GM10847 (cell line): Measurements from ENCODE around the gene C5orf22.

Source experiments
- POLR2A ChIP-seq: IDR thresholded peaks from 2 replicates; pipeline ENCODE4 v1.6.1; 2011; ENCODE audit not compliant: insufficient read length; ENCODE audit errors: extremely low read depth

Gene C5orf22

DNA sequence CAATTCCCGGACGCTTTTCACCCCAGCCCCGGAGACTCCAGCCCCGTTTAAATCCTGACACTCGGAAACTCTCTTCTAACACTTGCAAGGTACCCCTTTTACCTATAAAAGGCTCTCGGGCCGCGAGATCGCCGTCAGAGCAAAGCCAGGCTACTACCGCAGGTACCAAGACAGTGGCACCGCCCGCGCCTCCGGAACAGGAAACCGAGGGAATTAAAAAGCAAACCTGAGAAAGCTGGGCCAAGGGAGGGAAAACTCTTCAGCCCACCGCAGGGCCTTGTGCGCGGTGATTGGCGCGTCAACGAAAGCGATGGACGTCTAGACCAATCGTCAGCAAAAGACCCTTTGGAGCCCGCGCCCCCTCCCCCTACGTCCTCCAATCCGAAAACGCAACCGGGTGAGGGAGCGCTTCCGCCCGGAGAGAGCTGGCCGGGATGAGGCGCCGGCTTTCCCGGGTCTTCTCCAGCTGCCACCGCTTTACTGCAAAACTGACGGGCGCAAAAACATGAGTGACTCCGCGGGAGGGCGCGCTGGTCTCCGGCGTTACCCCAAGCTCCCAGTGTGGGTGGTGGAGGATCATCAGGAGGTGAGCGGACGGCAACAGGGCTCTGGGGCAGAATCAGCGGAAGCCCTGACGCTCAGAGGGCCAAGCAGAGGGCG lies at the start of gene C5orf22, which contains the start of gene DROSHA:
Gene C5orf22, plus strand, starts transcription at position 414 of the 660 bp plus-strand sequence. Its CDS starts 92 bp downstream, at position 506.
Gene DROSHA, minus strand, starts transcription at position 206 of the 660 bp plus-strand sequence. CDS start 3,034 bp downstream, outside the sequence.
- TF ChIP-seq POLR2A = peak; percentile 44

DNA sequence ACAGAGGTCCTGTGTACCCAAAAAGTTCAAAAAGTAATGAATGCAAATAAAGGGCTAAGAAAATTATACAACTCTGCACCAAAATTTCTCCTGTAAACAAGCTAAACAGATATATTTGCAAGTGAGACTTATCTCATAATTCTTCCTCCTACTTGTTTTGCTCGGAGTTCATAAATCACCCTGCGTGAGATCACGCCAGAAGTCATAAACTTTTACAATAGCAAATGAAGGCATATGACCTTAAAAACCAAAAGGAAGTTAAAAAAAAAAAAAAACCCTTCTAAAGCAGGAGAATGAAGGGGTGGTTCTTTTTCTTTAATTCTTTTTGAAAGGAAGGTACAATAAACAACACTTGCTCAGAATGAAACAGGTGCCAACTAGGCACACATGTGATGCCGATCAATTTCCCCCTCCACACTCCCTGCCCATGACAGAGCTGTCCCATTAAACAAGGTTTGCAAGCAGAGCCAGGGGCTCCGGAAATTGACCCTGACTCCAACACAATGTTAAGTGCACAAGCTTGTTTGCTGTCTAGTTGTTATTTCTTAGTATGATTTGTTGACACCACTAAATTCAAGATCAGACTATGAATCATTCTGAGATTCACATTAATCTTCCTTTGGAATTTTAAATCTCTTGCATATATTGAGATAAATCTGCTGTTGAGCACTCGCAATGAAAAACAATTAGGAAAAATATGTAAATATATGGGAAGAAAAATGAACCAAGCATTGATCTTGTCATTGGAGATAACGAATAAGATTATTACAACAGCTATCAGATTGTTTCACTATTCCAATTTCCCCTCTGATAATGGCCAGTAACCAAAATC lies 46.5 kb upstream of the C5orf22 start:
- TF ChIP-seq POLR2A = no peak

DNA sequence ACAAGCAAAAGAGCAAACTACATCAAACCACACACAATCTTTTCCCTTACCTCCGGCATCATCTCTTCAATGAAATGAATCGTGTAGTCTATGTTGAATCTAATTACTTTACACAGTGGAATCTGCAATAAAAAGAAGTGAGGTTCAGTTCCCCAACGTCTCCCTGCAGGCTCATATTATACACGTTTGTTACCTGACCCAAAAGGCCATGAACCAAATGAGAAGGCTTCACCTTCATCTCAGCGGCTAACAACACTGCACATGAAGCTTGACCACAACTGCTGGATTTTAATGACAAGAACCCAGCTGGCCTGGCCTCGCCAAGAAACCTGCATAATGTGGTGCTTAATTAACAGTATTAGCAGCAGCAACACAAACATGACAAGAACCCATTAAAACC lies 45.7 kb upstream of the C5orf22 start:
- no peak for TF ChIP-seq POLR2A

DNA sequence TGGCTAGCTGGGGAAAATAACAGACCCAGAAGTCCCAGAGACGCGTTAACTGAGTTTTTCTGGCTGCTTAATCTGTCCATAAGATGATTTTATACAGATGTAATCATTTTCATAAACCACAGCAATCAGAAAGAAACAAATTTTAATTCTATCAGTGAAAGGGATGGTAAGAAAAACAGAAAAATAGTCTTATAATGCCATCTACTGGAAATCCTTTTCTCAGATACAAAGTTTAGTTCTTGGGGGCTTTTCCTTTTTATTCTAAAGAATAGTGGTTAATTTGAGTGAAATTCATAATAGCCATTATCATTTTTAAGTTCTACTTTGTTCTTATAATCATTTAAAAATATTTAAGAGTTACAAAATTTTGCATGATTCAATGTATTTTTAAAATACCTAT lies 44.6 kb upstream of the C5orf22 start:
- no peak for TF ChIP-seq POLR2A

DNA sequence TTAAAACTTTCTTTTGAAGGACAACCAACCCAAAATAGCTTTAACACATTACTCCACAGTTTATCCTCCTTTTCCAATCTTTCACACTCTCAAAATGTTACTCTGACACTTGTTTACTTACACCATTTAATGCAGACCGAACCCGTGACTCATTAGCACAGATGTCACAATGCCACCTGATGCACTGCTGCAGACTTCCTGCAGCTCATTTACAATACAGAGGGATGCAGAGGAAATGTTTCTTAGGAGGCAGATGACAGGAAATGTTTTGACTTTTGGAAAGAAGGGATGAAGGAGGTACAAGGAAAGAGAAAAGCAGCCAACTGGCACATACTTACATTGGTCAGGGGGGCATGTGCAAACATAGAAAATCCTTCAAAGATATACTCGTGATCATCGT lies 39.2 kb upstream of the C5orf22 start:
- no peak for TF ChIP-seq POLR2A

DNA sequence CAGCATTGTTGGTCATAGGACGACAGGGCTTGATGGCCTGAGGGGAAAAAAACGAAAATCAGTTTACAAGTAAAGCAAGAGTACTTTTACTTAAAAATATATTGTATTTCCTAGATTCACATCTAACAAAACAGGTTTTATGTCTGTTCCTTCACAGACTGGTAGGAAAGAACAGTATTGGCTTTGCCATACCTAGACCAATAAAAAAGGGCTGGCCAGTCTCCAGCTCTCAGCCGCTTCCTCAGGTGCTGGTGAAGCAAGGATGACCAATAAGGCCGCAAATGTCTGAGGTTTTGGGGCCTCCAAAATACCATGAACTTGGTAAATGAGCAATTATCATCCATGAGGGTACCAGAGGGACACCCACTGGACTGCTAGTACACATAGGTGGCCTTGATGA lies 36.8 kb upstream of the C5orf22 start:
- TF ChIP-seq POLR2A = no peak

DNA sequence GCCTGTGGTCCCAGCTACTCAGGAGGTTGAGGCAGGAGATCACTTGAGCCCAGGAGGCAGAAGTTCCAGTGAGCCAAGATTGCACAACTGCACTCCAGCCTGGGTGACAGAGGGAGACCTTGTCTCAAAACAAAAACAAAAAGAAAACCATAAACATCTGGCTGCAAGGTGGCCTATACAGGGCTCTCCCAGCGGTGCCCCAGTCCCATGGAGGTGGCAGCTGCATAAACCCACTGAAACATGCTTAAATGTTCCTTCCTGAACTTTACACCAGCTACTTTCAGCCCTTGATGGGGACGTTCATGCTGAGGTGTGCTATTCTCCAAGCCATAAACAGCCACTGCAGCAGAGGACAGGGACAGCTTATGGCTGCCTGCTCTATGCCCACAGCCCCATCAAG lies 35.8 kb upstream of the C5orf22 start:
- no peak for TF ChIP-seq POLR2A

DNA sequence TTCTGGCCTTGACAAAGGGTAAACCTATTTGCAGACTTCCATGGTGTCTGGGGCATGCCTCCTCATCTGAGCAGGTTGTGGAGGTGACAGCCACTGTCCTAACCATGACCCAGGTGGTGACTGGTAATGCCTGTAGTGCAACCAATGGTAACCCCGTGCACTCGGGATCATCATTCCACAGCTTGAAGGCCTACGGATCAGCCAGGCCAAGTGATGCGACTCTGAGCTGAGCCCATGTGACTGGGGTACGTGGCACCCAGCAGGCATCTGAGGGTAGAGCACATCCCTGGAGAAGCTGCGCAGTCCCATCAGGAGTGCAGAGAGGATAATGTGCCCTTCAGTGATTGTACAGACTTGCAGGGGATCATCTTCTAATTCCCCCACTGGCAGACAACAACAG lies 35.2 kb upstream of the C5orf22 start:
- TF ChIP-seq POLR2A = no peak

DNA sequence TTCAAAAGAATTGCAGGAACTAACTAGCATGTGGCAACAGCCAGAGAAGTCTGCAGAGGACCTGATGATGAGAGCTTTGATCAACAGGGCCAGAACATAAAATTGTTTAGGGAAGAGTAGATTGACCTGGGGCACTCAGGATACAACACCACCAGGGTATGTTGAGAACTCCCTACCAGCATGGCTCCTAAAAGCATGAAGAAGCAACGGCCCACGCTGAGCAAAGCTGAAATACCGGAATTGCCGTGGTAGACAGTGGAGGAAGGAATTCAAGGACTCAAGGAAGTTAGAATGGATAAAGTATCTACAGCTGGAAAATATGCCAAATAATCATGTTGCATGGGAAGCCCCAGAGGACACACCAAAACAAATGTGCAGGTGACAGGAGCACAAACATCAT lies 31.8 kb upstream of the C5orf22 start:
- no peak for TF ChIP-seq POLR2A

DNA sequence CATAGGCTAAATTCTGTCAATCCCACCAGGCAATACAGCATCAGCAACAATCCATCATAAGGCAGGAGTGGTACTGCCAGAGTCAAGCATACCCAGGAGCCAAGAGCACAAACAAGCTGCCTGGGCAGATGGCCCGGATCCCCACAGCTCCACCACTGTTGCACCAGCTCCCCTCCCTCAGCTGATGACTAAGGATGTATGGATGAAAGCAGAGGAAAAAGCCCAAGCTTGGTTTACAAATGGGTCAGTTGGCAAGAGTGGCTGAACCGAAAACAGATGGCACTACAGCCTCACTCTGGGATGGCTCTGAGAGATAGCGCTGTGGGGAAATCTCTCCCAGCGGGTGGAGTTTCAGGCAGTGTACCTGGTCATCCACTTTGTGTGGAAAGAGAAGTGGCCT lies 29.6 kb upstream of the C5orf22 start:
- TF ChIP-seq POLR2A = no peak

DNA sequence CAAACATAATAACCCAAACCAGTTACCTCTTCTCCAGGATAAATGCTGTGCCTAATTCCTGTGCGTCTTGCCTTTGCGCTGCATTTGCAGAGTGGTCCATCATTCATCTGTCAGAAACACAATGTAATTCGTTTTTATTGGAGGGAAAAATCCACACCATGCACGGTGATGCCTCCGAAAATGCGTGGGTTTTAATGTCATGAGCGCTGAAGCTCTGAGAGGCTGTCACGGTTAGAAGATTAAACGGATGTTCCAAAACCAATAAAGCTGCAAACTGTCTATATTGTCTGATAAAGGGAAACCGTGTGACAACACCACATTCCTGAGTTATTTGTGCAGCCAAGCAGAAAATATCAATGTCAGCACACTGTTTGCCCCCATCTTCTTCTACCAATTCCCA lies 27.6 kb upstream of the C5orf22 start:
- no peak for TF ChIP-seq POLR2A

DNA sequence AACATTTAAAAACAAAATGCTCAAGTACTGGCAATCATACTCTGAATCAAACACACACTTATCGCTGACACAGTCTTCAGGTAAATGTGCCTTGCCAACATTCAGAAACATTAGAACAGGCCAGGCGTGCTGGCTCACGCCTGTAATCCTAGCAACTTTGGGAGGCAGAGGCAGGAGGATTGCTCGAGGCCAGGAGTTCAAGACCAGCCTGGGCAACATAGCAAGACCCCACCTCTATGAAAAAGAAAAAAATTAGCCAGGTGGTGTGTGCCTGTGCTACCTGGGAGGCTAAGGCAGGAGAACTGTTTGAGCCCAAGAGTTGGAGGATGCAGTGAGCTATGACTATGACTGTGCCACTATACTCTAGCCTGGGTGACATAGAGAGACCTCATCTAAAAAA lies 20.8 kb upstream of the C5orf22 start:
- TF ChIP-seq POLR2A = no peak

DNA sequence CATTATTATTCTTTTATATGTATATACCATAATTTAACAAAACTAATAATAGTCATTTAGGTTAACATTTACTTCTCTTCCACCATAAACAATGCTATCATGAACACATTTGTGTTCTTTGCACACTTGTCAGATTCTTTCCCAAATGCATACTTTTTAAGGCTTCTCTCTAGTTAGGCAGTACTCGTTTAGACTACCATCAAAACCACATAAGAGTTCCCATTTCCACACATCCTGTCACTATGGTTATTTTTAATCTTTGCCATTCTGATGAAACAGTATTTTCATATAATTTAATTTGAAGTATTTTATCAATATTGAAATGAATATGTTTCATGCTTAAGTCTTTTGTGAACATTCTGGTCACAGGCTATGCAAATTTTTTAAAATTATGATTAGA lies 15.3 kb upstream of the C5orf22 start:
- no peak for TF ChIP-seq POLR2A

DNA sequence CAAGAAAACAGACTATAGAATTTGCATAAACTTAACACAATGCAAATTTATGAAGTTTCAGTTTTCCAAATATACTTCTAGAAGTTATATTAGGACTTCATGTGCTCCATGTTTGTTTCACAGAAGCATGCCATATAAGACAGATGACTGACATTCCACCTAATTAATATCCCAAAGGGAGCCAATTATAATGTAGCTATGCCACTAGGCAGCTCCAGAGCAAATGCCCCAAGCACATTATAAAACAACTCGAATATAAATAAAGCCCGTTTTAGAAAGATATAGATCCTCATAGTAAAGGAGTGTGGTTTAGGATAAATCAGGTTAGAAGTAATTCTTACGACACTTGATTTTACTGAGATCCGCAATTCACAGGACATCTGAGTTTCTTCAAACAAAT lies 9.1 kb upstream of the C5orf22 start:
- TF ChIP-seq POLR2A = no peak

DNA sequence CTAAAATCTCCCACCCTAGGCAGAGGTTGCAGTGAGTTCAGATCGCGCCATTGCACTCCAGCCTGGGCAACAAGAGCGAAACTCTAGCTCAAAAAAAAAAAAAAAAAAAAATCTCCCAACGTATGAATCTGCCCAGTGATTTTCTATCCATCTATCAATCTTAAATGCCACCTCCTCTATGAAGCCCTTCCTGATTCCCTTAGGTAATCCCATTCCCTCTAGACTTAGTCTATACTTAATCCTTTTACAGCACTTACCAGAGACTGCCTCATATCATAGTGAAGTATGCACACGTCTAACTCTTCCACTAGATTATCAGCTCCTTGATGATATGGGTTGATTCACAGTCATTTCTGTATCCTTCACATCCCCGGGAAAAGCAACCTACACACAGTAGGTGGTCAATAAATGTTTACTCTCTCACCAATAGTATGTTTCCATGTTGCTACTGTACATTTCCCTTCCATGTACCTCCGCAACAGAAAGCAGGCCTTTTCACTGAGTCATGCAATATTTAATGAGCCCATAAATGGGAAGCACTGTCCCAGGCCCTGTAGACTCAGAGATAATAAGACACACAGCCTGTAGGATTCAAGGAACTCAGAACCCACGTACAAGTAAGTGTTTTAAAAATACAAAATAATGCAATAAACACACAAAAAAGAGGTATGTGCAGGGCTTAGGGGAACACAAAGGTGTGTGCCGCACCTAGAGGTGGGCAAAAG lies 1.4 kb upstream of the C5orf22 start:
- no peak for TF ChIP-seq POLR2A

DNA sequence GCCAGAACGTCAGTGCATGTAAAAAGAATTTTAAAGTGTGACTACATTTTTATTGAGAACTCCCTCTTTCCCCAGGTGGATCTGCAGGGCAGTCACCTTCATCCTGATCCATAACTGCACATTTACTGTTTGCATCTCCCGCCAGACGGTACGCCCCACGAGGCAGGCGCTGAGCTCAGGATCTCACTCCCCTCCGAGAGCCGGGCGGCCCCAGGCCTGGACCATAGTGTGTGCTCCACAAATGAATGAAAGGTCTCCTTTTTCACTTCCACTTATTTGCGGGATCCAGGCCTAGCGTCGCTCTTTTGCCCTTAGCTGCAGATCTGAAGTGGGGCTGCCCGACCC lies 586 bp upstream of the C5orf22 start:
- TF ChIP-seq POLR2A = no peak
